ENCODE data around the gene CASP5.
"Not testable (repeated sequence)": the region's sequence is repeated elsewhere in the genome, so short reads cannot be mapped to it uniquely, and the experiment has no call there.

The CASP5 gene

GRCh38 chr11:104973616-104974015, 49.4 kb downstream of the CASP5 start:
- no peak overlapping the region for H3K4me3 ChIP-seq (ENCODE audit: low read length)
- no peak for DNase-seq (ENCODE audit: low read depth, low spot score)

DNA sequence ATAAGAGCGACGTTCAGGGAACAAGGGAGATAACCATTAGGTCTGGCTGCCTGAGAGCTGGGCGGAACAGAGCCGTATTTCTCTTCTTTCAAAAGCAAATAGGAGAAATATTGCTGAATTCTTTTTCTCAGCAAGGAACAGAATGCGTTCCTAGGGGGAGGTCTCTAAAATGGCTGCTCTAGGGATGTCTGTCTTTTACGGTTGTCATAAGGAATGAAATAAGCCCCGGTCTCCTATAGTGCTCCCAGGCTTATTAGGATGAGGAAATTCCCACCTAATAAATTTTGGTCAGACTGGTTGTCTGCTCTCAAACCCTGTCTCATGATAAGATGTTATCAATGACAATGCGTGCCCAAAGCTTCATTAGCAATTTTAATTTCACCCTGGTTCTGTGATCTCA, 50.0 kb downstream of the CASP5 start:
- DNase-seq (ENCODE audit: low read depth, low spot score); H3K4me3 ChIP-seq (ENCODE audit: low read length): not testable (repeated sequence)

DNA sequence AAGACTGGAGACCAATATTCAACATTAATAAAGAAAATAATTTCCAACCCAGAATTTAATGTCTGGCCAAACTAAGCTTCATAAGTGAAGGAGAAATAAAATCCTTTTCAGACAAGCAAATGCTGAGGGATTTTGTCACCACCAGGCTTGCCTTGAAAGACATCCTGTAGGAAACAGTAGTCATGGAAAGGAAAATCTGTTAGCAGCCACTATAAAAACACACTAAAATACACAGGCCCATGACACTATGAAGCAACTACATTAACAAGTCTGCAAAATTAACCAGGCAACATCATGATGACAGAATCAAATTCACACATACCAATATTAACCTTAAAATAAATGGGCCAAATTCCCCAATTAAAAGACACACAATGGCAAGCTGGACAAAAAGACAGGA, 52.2 kb downstream of the CASP5 start:
- no peak for DNase-seq (ENCODE audit: low read depth, low spot score)
- no peak overlapping the region for H3K4me3 ChIP-seq (ENCODE audit: low read length)

DNA sequence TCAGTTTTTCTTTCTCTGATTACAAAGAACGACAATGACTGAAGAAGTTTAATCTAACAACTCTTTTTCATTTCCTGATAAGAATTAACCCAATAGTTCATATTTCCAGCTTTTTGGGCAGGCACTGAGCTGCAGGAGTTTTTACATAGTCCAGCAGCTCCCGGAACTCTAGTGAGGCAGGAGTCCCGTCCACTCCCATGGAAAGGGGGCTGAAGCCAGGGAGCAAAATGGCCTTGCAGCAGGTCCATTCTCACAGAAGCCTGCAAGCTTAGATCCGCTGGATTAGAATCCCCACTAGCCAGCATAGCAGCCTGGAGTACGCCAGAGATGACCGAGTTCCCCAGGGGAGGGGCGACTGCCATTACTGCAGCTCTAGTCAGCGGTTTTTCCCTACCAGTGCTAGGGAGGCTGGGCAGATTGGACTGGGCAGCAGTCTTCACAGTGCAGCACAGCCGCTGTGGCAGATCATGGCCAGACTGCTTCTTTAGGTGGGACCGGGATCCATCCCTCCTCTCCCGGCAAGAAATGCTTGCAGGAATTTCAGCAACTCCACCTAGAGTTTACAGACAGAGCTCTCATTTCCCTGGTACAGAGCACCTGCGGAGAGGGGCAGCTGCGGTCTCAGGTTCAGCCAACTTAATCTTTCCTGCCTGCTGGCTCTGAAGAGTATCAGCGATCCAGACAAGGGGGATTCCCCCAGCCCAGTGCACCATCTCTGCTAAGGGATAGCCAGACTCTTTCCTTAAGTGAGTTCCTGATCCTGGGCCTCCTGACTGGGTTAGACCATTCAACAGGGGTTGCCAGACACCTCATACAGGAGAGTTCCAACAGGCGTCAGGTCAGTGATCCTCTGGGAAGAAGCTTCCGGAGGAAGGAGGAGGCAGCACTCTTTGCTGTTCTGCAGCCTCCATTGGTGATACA, 53.9 kb downstream of the CASP5 start:
- H3K4me3 ChIP-seq (ENCODE audit: low read length): no peak overlapping the region
- DNase-seq (ENCODE audit: low read depth, low spot score): no peak

- no peak within 1 kb of the TSS for H3K4me3 ChIP-seq (ENCODE audit: low read length)
- no peak for DNase-seq (ENCODE audit: low read depth, low spot score)
Observed at GRCh38 chr11:104968355-104968855, 54.6 kb downstream of the CASP5 start, which contains the start of gene CASP4. Gene CASP4 (minus strand): TSS chr11:104968574. CDS start chr11:104968525, 49 bp downstream.

DNA sequence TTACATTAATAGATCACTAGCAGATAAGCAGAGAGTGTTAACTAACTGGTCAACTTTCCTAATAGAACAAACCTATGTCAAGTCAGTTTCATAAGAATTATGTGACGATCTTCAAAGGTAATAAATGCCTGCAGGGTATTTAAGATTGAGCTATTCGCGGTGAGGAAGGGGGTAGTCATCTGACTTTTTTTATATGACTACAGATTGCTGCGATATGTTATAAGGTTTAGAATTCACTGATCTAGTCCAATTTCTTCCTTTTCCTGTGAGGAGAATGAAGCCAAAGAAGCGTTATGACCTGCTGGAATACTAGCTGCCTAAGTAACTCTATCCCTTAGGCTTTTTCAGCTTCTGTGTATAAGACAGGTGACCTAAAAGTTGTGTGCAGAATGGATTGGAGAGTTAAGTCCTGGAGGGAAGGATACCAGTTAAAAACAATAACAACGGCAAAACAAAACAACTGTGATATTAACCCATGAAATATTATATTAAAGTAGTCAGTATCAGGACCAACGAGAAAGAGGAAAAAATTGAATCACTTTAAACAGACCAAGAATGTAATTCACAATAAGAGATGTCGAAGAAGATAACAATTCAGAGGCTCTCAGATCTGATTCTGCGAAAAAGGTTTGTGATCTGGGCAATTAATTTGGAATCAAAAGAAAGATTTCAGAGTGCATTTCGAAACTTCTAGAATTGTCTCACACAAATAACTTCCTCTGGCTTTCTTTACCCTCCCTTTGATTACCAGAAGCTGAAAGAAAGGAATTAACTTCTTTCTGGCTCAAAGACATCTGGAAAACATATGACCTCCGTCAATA, 55.2 kb downstream of the CASP5 start:
- DNase-seq (ENCODE audit: low read depth, low spot score): no peak

GRCh38 chr11:104965735-104966134, 57.2 kb downstream of the CASP5 start:
- no peak for DNase-seq (ENCODE audit: low read depth, low spot score)

More for the DNA sequence above, 55.2 kb downstream of the CASP5 start:
- H3K4me3 ChIP-seq (ENCODE audit: low read length): no peak overlapping the region

DNA sequence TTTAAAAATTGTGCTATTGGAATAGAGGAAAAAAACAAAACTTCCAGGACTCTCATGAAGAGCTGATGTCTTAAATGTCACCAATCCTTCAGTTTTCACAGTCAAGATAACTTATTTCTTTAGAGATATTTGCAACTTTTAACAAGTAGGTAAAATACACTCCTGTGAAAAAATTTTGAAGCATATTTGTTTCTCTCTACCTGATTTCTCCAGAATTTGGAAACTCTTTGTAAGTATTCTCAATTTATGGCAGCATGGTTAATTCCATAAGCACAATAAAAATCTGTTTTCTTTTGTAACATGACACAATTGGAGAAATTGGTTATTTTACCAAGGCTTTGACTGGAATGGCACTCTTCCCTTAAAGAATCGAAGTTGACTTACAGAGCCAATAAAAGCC, 58.7 kb downstream of the CASP5 start:
- H3K4me3 ChIP-seq (ENCODE audit: low read length): no peak overlapping the region
- no peak for DNase-seq (ENCODE audit: low read depth, low spot score)

More at GRCh38 chr11:104965735-104966134, 57.2 kb downstream of the CASP5 start:
- H3K4me3 ChIP-seq (ENCODE audit: low read length): no peak overlapping the region

DNA sequence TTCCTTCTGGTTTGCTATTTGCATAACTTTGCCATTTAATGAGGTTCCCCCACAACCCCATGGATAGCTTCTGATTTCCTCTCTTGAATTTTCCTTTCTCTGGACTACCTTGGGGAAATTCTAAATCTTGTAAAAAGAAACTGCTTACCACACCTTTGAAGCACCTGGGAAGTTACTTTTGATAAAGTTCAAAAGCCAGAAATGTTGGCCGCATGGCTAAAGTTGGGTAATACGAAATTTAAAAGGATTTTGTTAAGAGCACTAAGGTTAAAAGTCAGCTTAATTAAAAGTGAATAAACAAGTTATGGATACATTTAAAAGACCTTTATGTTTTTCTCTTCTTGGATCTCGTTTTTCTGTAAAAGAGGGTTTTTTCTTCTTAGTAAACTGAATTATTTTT, 60.1 kb downstream of the CASP5 start:
- DNase-seq (ENCODE audit: low read depth, low spot score): no peak
- no peak overlapping the region for H3K4me3 ChIP-seq (ENCODE audit: low read length)

DNA sequence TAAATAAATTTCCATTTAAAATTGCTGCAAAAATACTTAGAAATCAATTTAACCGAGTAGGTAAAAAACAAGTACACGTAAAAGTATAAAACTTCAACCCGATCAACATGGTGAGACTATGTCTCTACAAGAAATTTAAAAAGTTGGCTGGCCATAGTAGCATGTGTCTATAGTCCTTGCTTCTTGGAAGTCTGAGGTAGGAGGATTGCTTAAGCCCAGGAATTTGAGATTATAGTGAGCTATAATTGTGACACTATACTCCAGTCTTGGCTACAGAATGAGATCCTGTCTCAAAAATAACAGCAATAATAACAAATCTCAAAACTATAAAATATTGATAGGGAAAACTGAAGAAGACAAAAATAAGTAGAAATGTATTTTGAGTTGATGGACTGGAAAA, 65.7 kb downstream of the CASP5 start:
- no peak for DNase-seq (ENCODE audit: low read depth, low spot score)

GRCh38 chr11:104956528-104956927, 66.4 kb downstream of the CASP5 start:
- no peak overlapping the region for H3K4me3 ChIP-seq (ENCODE audit: low read length)
- no peak for DNase-seq (ENCODE audit: low read depth, low spot score)

More for the DNA sequence above, 65.7 kb downstream of the CASP5 start:
- no peak overlapping the region for H3K4me3 ChIP-seq (ENCODE audit: low read length)

- H3K4me3 ChIP-seq (ENCODE audit: low read length): no peak overlapping the region
- peak; percentile 23 for DNase-seq (ENCODE audit: low read depth, low spot score)
Observed at GRCh38 chr11:104946907-104947306, 76.1 kb downstream of the CASP5 start.
